Ishikawa (cell line): ENCODE data around the gene TNNI3K.

Source experiments
- CEBPB ChIP-seq: IDR thresholded peaks from 2 replicates; pipeline ENCODE4 v1.6.1; 2012
- CREB1 ChIP-seq: IDR thresholded peaks from 2 replicates; pipeline ENCODE4 v1.6.1; 2012; ENCODE audit warnings: low read depth
- EGR1 ChIP-seq: IDR thresholded peaks from 2 replicates; pipeline ENCODE4 v1.6.1; 2012
- EP300 ChIP-seq: IDR thresholded peaks from 2 replicates; pipeline ENCODE4 v1.6.1; 2012; ENCODE audit warnings: borderline replicate concordance
- NFIC ChIP-seq: IDR thresholded peaks from 2 replicates; pipeline ENCODE4 v1.6.1; 2012
- RAD21 ChIP-seq: IDR thresholded peaks from 2 replicates; pipeline ENCODE4 v1.6.1; 2012; ENCODE audit warnings: low read depth
- REST ChIP-seq: IDR thresholded peaks from 2 replicates; pipeline ENCODE4 v1.6.1; 2012; ENCODE audit warnings: low read depth, mild to moderate bottlenecking
- TAF1 ChIP-seq: IDR thresholded peaks from 2 replicates; pipeline ENCODE4 v1.6.1; 2012; ENCODE audit warnings: low read depth, mild to moderate bottlenecking
- YY1 ChIP-seq: IDR thresholded peaks from 2 replicates; pipeline ENCODE4 v1.6.1; 2012; ENCODE audit warnings: low read depth
- ZBTB7A ChIP-seq: IDR thresholded peaks from 2 replicates; pipeline ENCODE4 v1.6.1; 2012; ENCODE audit warnings: low read depth

DNA sequence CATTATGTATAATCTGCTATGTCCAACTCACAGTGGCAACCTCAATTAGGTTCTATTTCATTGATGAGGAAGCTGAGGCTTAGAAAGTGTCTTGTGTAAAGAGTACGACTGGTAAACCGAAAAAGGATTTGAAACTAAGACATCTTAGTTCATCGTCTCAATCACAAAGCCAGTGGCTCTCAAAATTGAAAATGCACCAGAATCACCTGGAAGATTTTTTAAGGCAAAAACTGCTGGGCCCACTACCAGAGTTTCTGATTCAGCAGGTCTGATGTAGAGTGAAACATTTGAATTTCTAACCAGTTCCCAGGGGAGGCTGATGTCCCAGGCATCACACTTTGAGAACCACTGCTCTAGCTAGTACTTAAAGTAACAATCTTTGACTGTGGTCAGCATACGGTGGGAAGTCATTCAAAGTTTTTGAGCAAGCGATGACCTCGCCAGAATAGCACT, 282.4 kb downstream of the TNNI3K start:
- no peak for TF ChIP-seq RAD21
- no peak for TF ChIP-seq CREB1
- TF ChIP-seq YY1, result no peak
- TF ChIP-seq ZBTB7A, result no peak
- TF ChIP-seq TAF1, result no peak
- no peak for TF ChIP-seq REST
- TF ChIP-seq EGR1, result no peak
- TF ChIP-seq CEBPB, result no peak
- TF ChIP-seq EP300, result no peak
- no peak for TF ChIP-seq NFIC
